Spleen (tissue), 7 donors: ENCODE results near the gene CD82.

Source experiments
- POLR2A ChIP-seq, 3 donors: fragments of 450-650 bp; IDR thresholded peaks; one replicate each; pipeline ENCODE4 v1.5.1; 2017; ENCODE audit warnings: antibody characterized with exemption in 3 of 3, mild to moderate bottlenecking in 1 of 3
- POLR2AphosphoS5 ChIP-seq, 3 donors: sonication (generic); formaldehyde crosslinking; IDR thresholded peaks; one replicate each; pipeline ENCODE4 v1.5.1; 2017; ENCODE audit warnings: antibody characterized with exemption in 3 of 3
- TF ChIP-seq, protein P1 (sequence below), 11 experiments: fragments of 200-600 bp in 7 of 11; fragments of 450-650 bp in 4 of 11; sonication (generic) in 4 of 11; IDR thresholded peaks in 8 of 11; conservative IDR thresholded peaks in 3 of 11; 1 replicate in 7 of 11; 2 replicates in 4 of 11; pipeline versions ENCODE4 v1.4.0 to v1.8.0; 2016 to 2021; ENCODE audit warnings: antibody characterized with exemption in 11 of 11, inconsistent platforms in 4 of 11, mild to moderate bottlenecking in 1 of 11
- donor health status: DM: no; HTN: no; CAD: no; lungs with moderate emphysema.
- donor health status: DM: no; HTN: no; CAD: no.
- donor health status: DM: no; HTN: no; CAD: no.

DNA sequence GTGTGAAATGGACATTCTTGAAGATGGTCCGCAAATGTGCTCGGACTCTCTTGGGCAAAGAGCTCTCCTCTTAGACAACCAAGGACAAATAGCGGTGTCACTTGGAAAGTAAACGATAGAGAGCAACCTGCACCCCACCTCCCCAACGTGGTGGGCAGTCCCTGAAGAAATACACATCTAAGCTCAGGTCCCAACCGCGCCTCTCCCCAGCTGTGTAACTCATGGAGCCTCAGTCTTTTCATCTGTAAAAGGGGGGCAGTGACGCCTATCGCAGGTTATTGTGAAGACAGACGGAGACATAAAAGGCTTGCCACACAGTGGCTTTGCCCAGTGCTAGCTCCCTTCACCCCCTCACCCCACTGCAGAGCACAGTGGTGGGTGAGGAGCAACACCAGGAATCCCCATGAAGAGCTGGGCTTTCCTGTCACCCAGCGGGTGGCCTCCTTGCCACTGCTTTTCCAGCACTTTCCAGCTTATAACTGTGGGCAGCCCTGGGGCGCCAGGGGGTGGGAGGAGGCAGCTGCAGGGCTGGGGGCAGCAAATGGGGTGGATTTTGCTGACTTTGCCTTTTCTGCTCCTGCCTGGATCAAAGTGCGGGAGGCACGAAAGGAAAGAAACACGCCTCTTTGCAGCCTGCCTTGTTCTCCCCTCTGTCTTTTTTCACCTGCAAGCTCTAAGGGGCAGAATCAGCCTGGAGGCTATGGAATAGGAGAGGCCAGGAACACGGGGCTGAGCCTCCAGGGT, 87.6 kb downstream of the CD82 start:
- no peak for TF ChIP-seq POLR2A (IDR thresholded peaks at IDR 0.05)
- TF ChIP-seq, protein P1, sequence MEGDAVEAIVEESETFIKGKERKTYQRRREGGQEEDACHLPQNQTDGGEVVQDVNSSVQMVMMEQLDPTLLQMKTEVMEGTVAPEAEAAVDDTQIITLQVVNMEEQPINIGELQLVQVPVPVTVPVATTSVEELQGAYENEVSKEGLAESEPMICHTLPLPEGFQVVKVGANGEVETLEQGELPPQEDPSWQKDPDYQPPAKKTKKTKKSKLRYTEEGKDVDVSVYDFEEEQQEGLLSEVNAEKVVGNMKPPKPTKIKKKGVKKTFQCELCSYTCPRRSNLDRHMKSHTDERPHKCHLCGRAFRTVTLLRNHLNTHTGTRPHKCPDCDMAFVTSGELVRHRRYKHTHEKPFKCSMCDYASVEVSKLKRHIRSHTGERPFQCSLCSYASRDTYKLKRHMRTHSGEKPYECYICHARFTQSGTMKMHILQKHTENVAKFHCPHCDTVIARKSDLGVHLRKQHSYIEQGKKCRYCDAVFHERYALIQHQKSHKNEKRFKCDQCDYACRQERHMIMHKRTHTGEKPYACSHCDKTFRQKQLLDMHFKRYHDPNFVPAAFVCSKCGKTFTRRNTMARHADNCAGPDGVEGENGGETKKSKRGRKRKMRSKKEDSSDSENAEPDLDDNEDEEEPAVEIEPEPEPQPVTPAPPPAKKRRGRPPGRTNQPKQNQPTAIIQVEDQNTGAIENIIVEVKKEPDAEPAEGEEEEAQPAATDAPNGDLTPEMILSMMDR (IDR thresholded peaks at IDR 0.05 in 8 of 11, conservative IDR thresholded peaks at IDR 0.05 in 3 of 11) = no peak
- TF ChIP-seq POLR2AphosphoS5 (IDR thresholded peaks at IDR 0.05) = no peak
